ENCODE data around the gene DQX1. TPM values are rescaled to one million over a fixed set of nuclear protein-coding genes. Genes with fewer than 3 reads are reported as not detected.
"Not testable (repeated sequence)": the region's sequence is repeated elsewhere in the genome, so short reads cannot be mapped to it uniquely, and the experiment has no call there.

DQX1 gene
- total RNA-seq, 2 donors from 2014 or later, result 2.0 TPM; not detected in 1

- intact Hi-C loops (cut with DNase I); H3K9me3 ChIP-seq; H3K36me3 ChIP-seq (replicated peaks in 1 of 2; ENCODE audit: insufficient read depth in 1 of 2, low read depth in 2 of 2); H3K4me3 ChIP-seq; H3K27ac ChIP-seq; DNase-seq; H3K27me3 ChIP-seq; ATAC-seq: not testable (repeated sequence)
- peaks cover 30% of the 10 kb centered on the region for H3K4me1 ChIP-seq
- WGBS, 2 donors, result 89 to 90% methylated on average over 9 to 12 of the region's 12 CpGs
- TF ChIP-seq POLR2A (IDR thresholded peaks at IDR 0.05), result peak in 1 of 3 donors; percentile 6
These were observed 55.3 kb downstream of the DQX1 start for GRCh38 chr2:74470742-74471141.

Other genes starting within 250 kb of the DQX1 start
- 1 to 10 TPM; 2.3 to 8.3 TPM for gene SLC4A5, start 182.8 kb downstream of the DQX1 start, total RNA-seq
- 10 to 100 TPM; 71.3 to 82.4 TPM for gene DCTN1, start 145.9 kb downstream of the DQX1 start, total RNA-seq
- 1 to 10 TPM in 1 of 2 donors, under 1 TPM in 1; 0.33 to 1.6 TPM for gene C2orf81, start 104.6 kb downstream of the DQX1 start, total RNA-seq
- gene WDR54, start 104.5 kb downstream of the DQX1 start, total RNA-seq, result 10 to 100 TPM in 1 of 2 donors, under 1 TPM in 1; 0.99 to 14.3 TPM
- gene RTKN, start 84.3 kb downstream of the DQX1 start, total RNA-seq, result 10 to 100 TPM; 36.1 to 80.8 TPM
- gene INO80B, start 71.1 kb downstream of the DQX1 start, total RNA-seq, result 10 to 100 TPM in 1 of 2 donors, 1 to 10 TPM in 1; 6.3 to 32.4 TPM
- gene WBP1, start 67.8 kb downstream of the DQX1 start, total RNA-seq, result 10 to 100 TPM; 35.3 to 56.3 TPM
- gene MOGS, start 60.8 kb downstream of the DQX1 start, total RNA-seq, result 10 to 100 TPM; 43.6 to 65.9 TPM
- 10 to 100 TPM; 20.1 to 88.2 TPM for gene MRPL53, start 53.6 kb downstream of the DQX1 start, total RNA-seq
- gene CCDC142, start 43.2 kb downstream of the DQX1 start, total RNA-seq, result 10 to 100 TPM; 20.5 to 39.2 TPM
- 10 to 100 TPM; 26.5 to 28.3 TPM for gene TTC31, start 43.1 kb downstream of the DQX1 start, total RNA-seq
- 1 to 10 TPM; 2.3 to 7.6 TPM for gene LBX2, start 26.6 kb downstream of the DQX1 start, total RNA-seq
- 10 to 100 TPM; 16.5 to 22.3 TPM for gene PCGF1, start 18.5 kb downstream of the DQX1 start, total RNA-seq
- not detected for gene TLX2, start 11.8 kb downstream of the DQX1 start, total RNA-seq
- gene AUP1, start 3.5 kb upstream of the DQX1 start, total RNA-seq, result 100 to 1,000 TPM in 1 of 2 donors, 10 to 100 TPM in 1; 82.5 to 170 TPM
- 10 to 100 TPM; 14.3 to 14.5 TPM for gene HTRA2, start 3.7 kb upstream of the DQX1 start, total RNA-seq
- gene LOXL3, start 27.7 kb upstream of the DQX1 start, total RNA-seq, result 1 to 10 TPM in 1 of 2 donors, under 1 TPM in 1; 0.33 to 3.1 TPM
- gene DOK1, start 28.5 kb upstream of the DQX1 start, total RNA-seq, result 10 to 100 TPM in 1 of 2 donors, 1 to 10 TPM in 1; 9.2 to 15.3 TPM
- gene M1AP, start 122.1 kb upstream of the DQX1 start, total RNA-seq, result not detected
- 1 to 10 TPM; 3.1 to 4.6 TPM for gene SEMA4F, start 128.0 kb upstream of the DQX1 start, total RNA-seq